ENCODE measurements around the gene PCSK2. TPM values are rescaled to one million over a fixed set of nuclear protein-coding genes. Genes with fewer than 3 reads are reported as not detected.

Gene PCSK2
- polyA plus RNA-seq, 1 donor: 0.62 TPM

- no peak for DNase-seq
Measured at GRCh38 chr20:17480696-17481095, 253.9 kb downstream of the PCSK2 start.

GRCh38 chr20:17481661-17482060 is 254.8 kb downstream of the PCSK2 start:
- DNase-seq: no peak

- DNase-seq: no peak
Measured at GRCh38 chr20:17482536-17482935, 255.7 kb downstream of the PCSK2 start.

- no peak for DNase-seq
Measured at GRCh38 chr20:17485017-17485416, 258.2 kb downstream of the PCSK2 start.

- DNase-seq: no peak
Measured at GRCh38 chr20:17488916-17489600, 262.2 kb downstream of the PCSK2 start.

- DNase-seq: no peak
Measured at GRCh38 chr20:17490501-17490900, 263.7 kb downstream of the PCSK2 start.

GRCh38 chr20:17491041-17491440 is 264.2 kb downstream of the PCSK2 start:
- no peak for DNase-seq

- DNase-seq: no peak
Measured at GRCh38 chr20:17491488-17491887, 264.6 kb downstream of the PCSK2 start.

GRCh38 chr20:17493173-17493572 is 266.3 kb downstream of the PCSK2 start:
- DNase-seq: no peak

GRCh38 chr20:17494201-17494600 is 267.4 kb downstream of the PCSK2 start:
- DNase-seq: no peak

GRCh38 chr20:17495826-17496225 is 269.0 kb downstream of the PCSK2 start:
- DNase-seq: no peak

GRCh38 chr20:17497821-17498580 is 271.2 kb downstream of the PCSK2 start:
- no peak for DNase-seq

GRCh38 chr20:17498641-17499040 is 271.8 kb downstream of the PCSK2 start:
- DNase-seq: no peak

- no peak for DNase-seq
Measured at GRCh38 chr20:17499041-17499440, 272.2 kb downstream of the PCSK2 start.

- no peak for DNase-seq
Measured at GRCh38 chr20:17500271-17500670, 273.4 kb downstream of the PCSK2 start.

- DNase-seq: no peak
Measured at GRCh38 chr20:17500826-17501225, 274.0 kb downstream of the PCSK2 start.

GRCh38 chr20:17501701-17502100 is 274.9 kb downstream of the PCSK2 start:
- DNase-seq: no peak

- no peak for DNase-seq
Measured at GRCh38 chr20:17502105-17502504, 275.3 kb downstream of the PCSK2 start.

- DNase-seq: no peak
Measured at GRCh38 chr20:17503301-17504065, 276.6 kb downstream of the PCSK2 start.

- DNase-seq: no peak
Measured at GRCh38 chr20:17504066-17504897, 277.4 kb downstream of the PCSK2 start.

GRCh38 chr20:17504898-17505635 is 278.2 kb downstream of the PCSK2 start:
- DNase-seq: peak; percentile 72
